ENCODE measurements around the gene MST1R.
A peak's percentile ranks its signal among the peaks of the same experiment; 100 is the strongest.

Gene MST1R

DNA sequence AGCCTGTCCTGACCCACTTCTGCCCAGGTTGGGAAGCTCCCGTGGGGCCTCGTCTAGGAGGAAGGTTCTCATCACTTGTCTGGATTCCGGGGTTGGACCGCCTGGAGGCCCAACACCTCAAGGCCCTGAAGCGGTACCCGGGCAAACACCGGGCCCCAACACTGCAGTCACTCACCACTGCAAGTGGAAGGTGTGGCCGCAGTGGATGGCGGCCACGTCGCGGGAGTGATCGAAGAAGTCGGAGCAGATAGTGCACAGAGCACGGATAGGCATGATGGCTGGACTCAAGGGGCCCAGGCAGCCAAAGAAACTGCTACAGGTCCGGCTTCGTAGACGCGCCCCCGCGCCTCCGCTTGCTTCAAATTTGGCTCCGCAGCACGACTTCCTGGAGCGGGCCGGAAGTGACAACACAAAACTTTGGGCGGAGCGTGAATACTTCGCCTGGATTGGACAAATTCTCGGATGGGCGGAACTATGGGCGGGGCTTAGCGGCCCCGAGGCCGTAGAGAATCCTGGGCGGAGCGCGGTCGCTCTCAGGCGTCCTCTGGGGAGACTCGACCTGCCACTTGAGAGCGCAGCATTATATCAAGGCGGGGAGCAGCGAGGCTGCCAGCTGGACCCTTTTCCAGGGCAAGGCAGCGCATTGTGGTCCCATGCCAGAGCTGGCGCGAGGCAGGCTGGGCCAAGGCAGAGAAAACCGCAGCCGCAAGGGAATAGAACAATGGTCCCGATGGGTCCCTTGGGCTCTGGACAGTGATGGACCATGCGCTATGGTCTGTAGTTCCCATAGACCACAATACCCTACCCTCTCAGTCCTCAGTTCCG is 47.3 kb downstream of the MST1R start, which contains the start of gene TRAIP:
TSS of gene TRAIP (minus strand) at position 384 of the 825 bp plus-strand sequence. CDS start at position 273, 111 bp downstream.
- H3K4me1 Mint-ChIP-seq: peaks cover 27% of the 10 kb centered on the region

DNA sequence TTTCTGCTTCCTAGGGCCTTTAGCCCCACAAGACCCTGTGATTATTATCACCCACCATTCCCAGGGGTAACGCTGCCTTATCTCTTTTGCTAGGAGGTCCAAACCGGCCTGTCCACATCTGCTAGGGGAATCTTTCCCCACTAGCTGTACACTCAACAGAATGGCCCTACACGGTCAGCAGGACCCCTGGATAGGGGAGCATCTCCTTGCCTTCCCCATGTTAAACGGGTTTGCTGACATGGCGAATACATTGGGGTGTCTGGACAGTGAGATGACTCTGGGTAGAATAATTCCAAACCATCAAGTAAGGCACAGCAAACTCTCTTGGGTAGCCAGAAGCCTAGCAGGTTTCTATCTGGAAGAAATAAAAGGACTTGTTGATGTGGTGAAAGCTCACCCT is 48.0 kb downstream of the MST1R start:
- DNase-seq: no peak
- CTCF ChIA-PET: interaction anchor here (0.9 to 3.7 kb wide), 2 partner anchors 16 to 51 kb away, joined by 3 to 24 read pairs; no protein-coding TSS in a partner anchor
- H3K9me3 Mint-ChIP-seq: no peaks in the 10 kb centered on the region
- peak overlapping the region; percentile 86 for H3K27ac Mint-ChIP-seq
- H3K4me1 Mint-ChIP-seq: peaks cover 27% of the 10 kb centered on the region
- peaks cover 2% of the 10 kb centered on the region for H3K36me3 Mint-ChIP-seq
- peak overlapping the region; percentile 96 for H3K4me3 Mint-ChIP-seq
- peaks cover 9% of the 10 kb centered on the region for H3K27me3 Mint-ChIP-seq

More for the DNA sequence above, 47.3 kb downstream of the MST1R start, which contains the start of gene TRAIP:
- Mint-ChIP-seq H3K9me3 (no peaks in the 10 kb centered on the region), H3K36me3 (peaks cover 2% of the 10 kb centered on the region), H3K27ac (peak within 1 kb of the TSS; percentile 86), H3K27me3 (peaks cover 11% of the 10 kb centered on the region), H3K4me3 (peak within 1 kb of the TSS; percentile 96)
- CTCF ChIA-PET: interaction anchor here (3.7 kb wide), 1 partner anchor 17 kb away, joined by 24 read pairs; no protein-coding TSS in a partner anchor
- DNase-seq: peak; percentile 97

DNA sequence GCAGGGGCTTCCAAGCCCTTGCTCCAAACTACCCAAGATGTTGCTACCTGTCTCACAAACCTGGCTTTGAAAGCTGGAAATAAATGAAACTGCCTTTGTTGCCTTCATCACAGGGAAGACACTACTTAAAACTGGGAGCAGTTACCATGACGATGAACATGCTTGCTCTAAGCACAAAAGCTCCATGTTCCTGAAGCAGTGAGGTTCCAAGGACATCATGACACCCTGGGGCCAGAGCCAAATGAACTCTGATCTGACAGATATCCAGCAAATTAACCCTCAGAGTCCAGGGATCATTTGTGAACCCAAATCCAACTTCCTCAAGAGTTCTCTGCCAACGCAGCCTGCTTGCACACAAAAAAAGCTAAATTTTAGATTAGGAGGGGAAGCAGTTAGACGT is 58.0 kb downstream of the MST1R start:
- Mint-ChIP-seq H3K27me3 (no peaks in the 10 kb centered on the region), H3K4me3 (no peak overlapping the region), H3K36me3 (peaks cover 31% of the 10 kb centered on the region), H3K4me1 (no peaks in the 10 kb centered on the region), H3K9me3 (no peaks in the 10 kb centered on the region), H3K27ac (no peak overlapping the region)
- CTCF ChIA-PET: no interaction called here
- DNase-seq: no peak

DNA sequence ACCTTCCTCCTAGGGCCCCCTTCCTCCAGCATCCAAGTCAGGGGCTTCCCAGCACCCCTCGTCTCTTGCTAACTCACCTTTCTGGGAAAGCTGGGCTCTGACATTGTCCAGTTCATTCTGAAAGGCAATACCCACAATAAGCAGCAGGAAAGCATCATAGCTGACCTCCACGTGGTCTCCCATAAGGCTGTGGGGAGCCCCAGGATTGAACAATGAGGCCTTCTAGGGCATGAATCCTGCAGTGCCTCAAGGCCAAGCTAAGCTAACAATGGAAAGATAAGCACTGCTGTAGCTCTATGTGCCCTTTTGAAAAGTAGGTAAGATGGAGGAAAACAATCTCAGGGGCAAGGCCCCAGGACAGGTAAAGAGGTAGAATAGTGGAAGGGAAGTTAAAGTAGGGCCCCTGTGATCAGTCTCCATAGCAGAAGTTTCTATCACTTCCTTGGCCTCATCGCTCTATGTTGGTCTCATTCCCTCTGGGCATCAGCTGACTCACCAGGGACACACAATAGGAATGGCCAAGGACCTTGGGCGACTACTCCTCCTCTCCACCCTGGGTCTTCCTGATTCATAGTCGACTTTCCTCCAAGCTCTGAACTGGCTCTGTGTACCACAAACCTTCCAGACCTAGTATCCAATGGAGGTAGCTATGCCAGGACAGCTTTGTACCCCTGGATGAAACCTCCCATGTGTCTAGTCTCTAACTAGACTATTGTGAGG is 59.0 kb downstream of the MST1R start:
- DNase-seq: no peak
- no peaks in the 10 kb centered on the region for H3K9me3 Mint-ChIP-seq
- H3K27ac Mint-ChIP-seq: peak overlapping the region; percentile 53
- no peaks in the 10 kb centered on the region for H3K4me1 Mint-ChIP-seq
- CTCF ChIA-PET: interaction anchor here (1.4 kb wide), 2 partner anchors 42 to 127 kb away, joined by 3 to 4 read pairs; partner anchors contain the start of gene INKA1
- H3K27me3 Mint-ChIP-seq: no peaks in the 10 kb centered on the region
- H3K4me3 Mint-ChIP-seq: no peak overlapping the region
- peaks cover 31% of the 10 kb centered on the region for H3K36me3 Mint-ChIP-seq

DNA sequence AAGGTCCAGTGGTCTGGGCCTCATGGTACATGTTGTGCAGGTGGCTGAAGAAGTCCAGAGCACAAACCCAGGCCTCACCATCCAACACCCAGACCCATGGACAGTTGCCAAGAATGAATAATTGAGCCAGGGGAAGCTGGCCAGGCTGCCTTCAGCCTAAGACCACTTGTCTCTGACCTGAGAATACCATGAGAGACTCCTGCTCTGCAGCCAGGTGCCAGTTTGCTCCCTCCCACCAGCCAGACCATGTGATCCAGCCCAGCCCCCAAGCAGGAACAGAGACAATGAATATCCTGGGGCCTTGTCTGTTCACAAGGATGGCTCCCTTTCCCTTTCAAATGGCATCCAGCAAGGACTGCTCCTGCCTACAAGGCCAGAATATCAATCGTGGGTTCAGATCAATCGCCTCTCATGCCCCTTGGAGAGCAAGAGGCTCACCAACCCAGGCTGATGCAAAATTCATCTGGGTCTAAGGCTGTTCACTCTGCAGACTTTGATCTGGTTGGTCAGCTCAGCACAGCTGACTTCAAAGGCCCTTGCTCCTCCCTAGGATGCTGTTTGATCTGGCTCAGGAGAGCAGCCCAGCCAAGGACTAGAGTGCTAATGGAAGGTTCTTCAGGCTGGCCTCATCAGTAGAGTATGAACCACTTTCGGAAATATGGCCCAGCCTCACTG is 60.7 kb downstream of the MST1R start:
- Mint-ChIP-seq H3K27ac (no peak overlapping the region), H3K36me3 (peaks cover 33% of the 10 kb centered on the region)
- CTCF ChIA-PET: interaction anchor here (12.7 kb wide), 1 partner anchor 37 kb away, joined by 225 read pairs; the partner anchor contains the start of genes CDHR4, INKA1 and UBA7

DNA sequence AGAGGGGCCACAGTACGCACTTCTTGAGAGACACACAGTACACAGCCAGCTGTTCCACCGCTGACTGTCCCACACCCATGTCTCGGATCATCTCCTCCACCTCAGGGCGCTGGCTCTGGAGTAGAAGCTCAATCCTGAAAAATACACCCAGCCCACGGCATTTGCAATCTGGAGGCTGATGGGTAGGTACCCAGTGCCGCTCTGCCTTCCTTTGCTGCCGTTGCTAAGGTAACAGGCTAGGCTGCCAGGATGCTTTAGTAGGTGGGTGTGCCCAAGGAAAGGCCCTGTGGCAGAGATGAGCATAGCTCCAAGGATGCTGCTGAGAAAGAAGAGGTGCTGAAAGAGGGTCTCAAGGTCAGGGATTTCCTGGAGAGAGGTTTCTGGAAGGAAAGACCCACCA is 61.9 kb downstream of the MST1R start:
- Mint-ChIP-seq H3K27me3 (no peaks in the 10 kb centered on the region), H3K4me3 (no peak overlapping the region), H3K36me3 (peaks cover 33% of the 10 kb centered on the region), H3K9me3 (no peaks in the 10 kb centered on the region), H3K27ac (no peak overlapping the region), H3K4me1 (no peaks in the 10 kb centered on the region)
- DNase-seq: no peak
- CTCF ChIA-PET: interaction anchor here (0.6 to 12.7 kb wide), 5 partner anchors 29 to 269 kb away, joined by 3 to 225 read pairs (median 3); partner anchors contain the start of genes CDHR4, INKA1 and UBA7

More for the DNA sequence above, 60.7 kb downstream of the MST1R start:
- Mint-ChIP-seq H3K4me1 (no peaks in the 10 kb centered on the region), H3K27me3 (no peaks in the 10 kb centered on the region), H3K4me3 (no peak overlapping the region), H3K9me3 (no peaks in the 10 kb centered on the region)
- DNase-seq: no peak

DNA sequence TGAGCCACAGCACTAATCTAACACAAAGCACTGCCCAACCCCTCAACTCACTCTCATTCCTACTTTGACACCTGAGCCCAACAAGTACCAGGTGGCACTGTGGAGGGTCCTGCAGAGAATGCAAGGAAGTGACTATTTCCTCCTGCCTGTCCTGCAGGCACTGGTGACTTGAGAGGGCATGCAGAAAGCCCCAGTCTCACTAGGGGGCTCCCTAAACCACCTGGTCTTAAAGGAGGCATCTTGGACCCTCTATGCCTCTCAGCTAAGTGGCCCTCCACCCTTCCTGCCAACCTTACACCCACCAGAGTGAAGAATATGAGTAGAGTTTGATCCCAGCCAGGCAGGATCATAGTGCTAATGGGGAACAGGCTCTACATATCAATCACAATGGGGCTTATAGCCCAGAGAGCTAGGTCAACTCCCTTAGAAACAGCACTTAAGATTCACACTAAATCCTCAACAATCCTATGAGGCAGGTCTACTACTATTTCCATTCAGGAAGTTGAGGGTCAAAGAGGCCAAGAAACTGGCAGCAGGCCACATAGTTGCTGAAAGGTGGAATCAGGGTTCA is 62.5 kb downstream of the MST1R start:
- H3K36me3 Mint-ChIP-seq: peaks cover 29% of the 10 kb centered on the region
- DNase-seq: peak; percentile 33
- no peak overlapping the region for H3K4me3 Mint-ChIP-seq
- no peaks in the 10 kb centered on the region for H3K27me3 Mint-ChIP-seq
- H3K9me3 Mint-ChIP-seq: no peaks in the 10 kb centered on the region
- no peak overlapping the region for H3K27ac Mint-ChIP-seq
- CTCF ChIA-PET: interaction anchor here (0.6 to 12.7 kb wide), 7 partner anchors 14 to 268 kb away, joined by 3 to 225 read pairs (median 3); partner anchors contain the start of genes CDHR4, INKA1, TRAIP and UBA7
- no peaks in the 10 kb centered on the region for H3K4me1 Mint-ChIP-seq

DNA sequence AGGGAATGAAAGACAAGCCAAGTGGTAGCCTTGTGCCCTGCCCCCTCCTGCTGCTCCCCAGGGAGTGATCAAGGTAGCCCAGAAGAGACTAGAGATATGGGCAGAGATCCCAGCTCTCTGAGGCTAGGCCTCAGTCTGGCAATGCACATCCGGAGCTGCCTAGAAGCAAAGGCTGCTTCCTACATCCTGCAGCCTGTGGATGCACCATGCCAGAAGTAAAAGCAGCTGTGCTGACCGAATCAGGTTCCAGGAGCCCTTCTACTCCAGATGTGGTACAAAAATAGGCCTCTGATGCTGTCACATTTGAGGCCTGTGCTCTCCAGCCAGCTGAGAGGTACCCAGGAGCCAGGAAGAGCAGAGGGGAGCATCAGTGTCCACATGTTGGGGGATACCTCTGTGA is 63.3 kb downstream of the MST1R start:
- CTCF ChIA-PET: interaction anchor here (0.7 to 12.7 kb wide), 8 partner anchors 9 to 138 kb away, joined by 3 to 225 read pairs (median 10); partner anchors contain the start of genes CDHR4, INKA1, TRAIP and UBA7
- Mint-ChIP-seq H3K9me3 (no peaks in the 10 kb centered on the region), H3K27me3 (no peaks in the 10 kb centered on the region), H3K27ac (no peak overlapping the region), H3K4me1 (no peaks in the 10 kb centered on the region), H3K4me3 (no peak overlapping the region), H3K36me3 (peaks cover 24% of the 10 kb centered on the region)
- DNase-seq: no peak

DNA sequence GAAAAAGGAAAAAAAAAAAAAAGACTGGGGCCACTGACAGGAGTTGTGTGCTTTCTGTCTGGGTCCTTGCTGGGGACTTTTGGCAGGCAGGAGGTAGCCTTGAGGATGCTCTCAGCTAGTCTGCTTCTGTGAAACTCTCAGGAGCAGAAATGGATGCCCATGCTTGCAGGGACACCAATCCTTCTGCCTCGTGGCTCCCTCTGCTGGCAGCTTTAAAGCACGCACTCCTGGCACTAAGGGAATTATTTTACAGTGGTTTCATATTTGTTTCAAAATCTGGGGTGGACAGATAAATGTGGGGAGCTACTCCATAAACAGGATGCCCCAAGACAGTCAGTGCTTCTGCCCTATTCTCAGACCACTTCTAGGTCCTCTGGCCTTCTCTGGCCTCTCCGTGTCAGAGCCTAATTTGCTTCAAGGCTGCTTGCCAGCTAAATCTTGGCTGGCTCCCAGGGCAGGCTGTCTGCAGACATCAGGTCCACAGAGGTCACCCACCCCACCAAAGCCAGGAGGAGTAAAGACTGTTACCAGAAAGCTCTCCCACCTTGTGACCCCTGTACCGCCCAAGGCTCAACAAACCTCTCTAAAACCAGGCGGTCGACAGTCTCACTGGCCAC is 64.4 kb downstream of the MST1R start:
- no peaks in the 10 kb centered on the region for H3K9me3 Mint-ChIP-seq
- H3K36me3 Mint-ChIP-seq: peaks cover 21% of the 10 kb centered on the region
- H3K4me3 Mint-ChIP-seq: no peak overlapping the region
- no peaks in the 10 kb centered on the region for H3K4me1 Mint-ChIP-seq
- H3K27me3 Mint-ChIP-seq: no peaks in the 10 kb centered on the region
- H3K27ac Mint-ChIP-seq: no peak overlapping the region
- CTCF ChIA-PET: interaction anchor here (0.6 to 12.7 kb wide), 28 partner anchors 9 to 299 kb away, joined by 3 to 225 read pairs (median 5); partner anchors contain the start of genes AMIGO3, CDHR4, INKA1 and TRAIP
- DNase-seq: peak; percentile 90
